Kidney epithelial cell (primary cell): ENCODE measurements around the gene DLG1. TPM values are rescaled to one million over a fixed set of nuclear protein-coding genes. Genes with fewer than 3 reads are reported as not detected.

Experiments
- DNase-seq: peaks from one replicate; pipeline ENCODE4 v3.0.0-alpha.2; 2010; ENCODE audit warnings: low read depth
- H3K27me3 ChIP-seq: 2 replicates; pipeline ENCODE4 v1.6.0; 2011; ENCODE audit warnings: low read length; ENCODE audit not compliant: control insufficient read depth, insufficient read depth
- H3K36me3 ChIP-seq: 2 replicates; pipeline ENCODE4 v1.5.1; 2011; ENCODE audit warnings: low read length; ENCODE audit not compliant: control insufficient read depth, insufficient read depth
- H3K4me3 ChIP-seq: 2 replicates; pipeline ENCODE4 v1.5.1; 2011; ENCODE audit warnings: low read depth, mild to moderate bottlenecking, control low read depth, low read length
- CTCF ChIP-seq: IDR thresholded peaks from 2 replicates; pipeline ENCODE4 v1.5.1; 2011; ENCODE audit warnings: mild to moderate bottlenecking, moderate library complexity, low read length, control low read depth, inconsistent platforms; ENCODE audit not compliant: insufficient read depth, poor library complexity, severe bottlenecking
- total RNA-seq: library from RNA; depleted of rRNA; stranded (reverse); fragments of >200 nt; gene quantifications from 2 replicates; pipeline ENCODE4 v1.2.3, GENCODE V29; 2015

The DLG1 gene
- total RNA-seq, 1 donor from 2014 or later, result 127 TPM

- no peak overlapping the region for H3K4me3 ChIP-seq
Observed at GRCh38 chr3:197021231-197021630, 277.2 kb downstream of the DLG1 start.

GRCh38 chr3:197019535-197019934 is 278.9 kb downstream of the DLG1 start:
- no peak for DNase-seq
- TF ChIP-seq CTCF, result no peak
- peaks cover 18% of the 10 kb centered on the region for H3K27me3 ChIP-seq
- H3K36me3 ChIP-seq, result no peaks in the 10 kb centered on the region
- no peak overlapping the region for H3K4me3 ChIP-seq

More at GRCh38 chr3:197021231-197021630, 277.2 kb downstream of the DLG1 start:
- Histone ChIP-seq H3K27me3 (peaks cover 18% of the 10 kb centered on the region), H3K36me3 (no peaks in the 10 kb centered on the region)
- no peak for DNase-seq
- TF ChIP-seq CTCF, result no peak

GRCh38 chr3:197019021-197019420 is 279.4 kb downstream of the DLG1 start:
- TF ChIP-seq CTCF, result no peak
- H3K4me3 ChIP-seq, result no peak overlapping the region
- no peaks in the 10 kb centered on the region for H3K36me3 ChIP-seq
- DNase-seq, result no peak
- peaks cover 18% of the 10 kb centered on the region for H3K27me3 ChIP-seq

- Histone ChIP-seq H3K27me3 (peaks cover 10% of the 10 kb centered on the region), H3K36me3 (no peaks in the 10 kb centered on the region), H3K4me3 (no peak overlapping the region)
- no peak for DNase-seq
- no peak for TF ChIP-seq CTCF
Observed at GRCh38 chr3:197017003-197017402, 281.4 kb downstream of the DLG1 start.

GRCh38 chr3:197015790-197016736 is 282.3 kb downstream of the DLG1 start:
- no peak overlapping the region for H3K4me3 ChIP-seq
- DNase-seq, result no peak
- H3K36me3 ChIP-seq, result no peaks in the 10 kb centered on the region
- H3K27me3 ChIP-seq, result peaks cover 5% of the 10 kb centered on the region
- no peak for TF ChIP-seq CTCF
